ENCODE data around the gene CACNA2D4. TPM values are rescaled to one million over a fixed set of nuclear protein-coding genes. Genes with fewer than 3 reads are reported as not detected.

Gene CACNA2D4
- total and polyA plus RNA-seq, 2 donors (not counting 3 experiments of a cell fraction or from before 2014, with no cell fraction given): 0.58 to 0.73 TPM

- Histone ChIP-seq H2AFZ (ENCODE audit: low read depth, low read length) (no peak overlapping the region), H3K27ac (ENCODE audit: insufficient read depth, low read depth, low read length) (no peak overlapping the region), H3K27me3 (ENCODE audit: control insufficient read depth in 2 of 2, insufficient read depth in 2 of 2, low read length in 2 of 2) (no peaks in the 10 kb centered on the region), H3K9me3 (replicated peaks; ENCODE audit: control insufficient read depth, insufficient read depth, low read length) (no peaks in the 10 kb centered on the region), H3K36me3 (ENCODE audit: control insufficient read depth in 2 of 2, extremely low read depth in 1 of 2, insufficient read depth in 2 of 2, low read length in 2 of 2) (no peaks in the 10 kb centered on the region), H3K9ac (replicated peaks; ENCODE audit: extremely low read depth, insufficient read depth, low read length) (no peak overlapping the region), H4K20me1 (replicated peaks; ENCODE audit: control insufficient read depth, extremely low read depth, insufficient read depth, low read length) (no peaks in the 10 kb centered on the region), H3K9me1 (replicated peaks; ENCODE audit: control insufficient read depth, extremely low read depth, insufficient read depth, low read length) (no peaks in the 10 kb centered on the region), H3K4me1 (ENCODE audit: control insufficient read depth, extremely low read depth, insufficient read depth, low read length) (peaks cover 12% of the 10 kb centered on the region), H3K4me3 (replicated peaks in 1 of 3; ENCODE audit: insufficient read depth in 1 of 3, low read depth in 1 of 3, low read length in 3 of 3) (no peak overlapping the region), H3K4me2 (ENCODE audit: insufficient read depth, low read length) (no peak overlapping the region), H3K79me2 (ENCODE audit: control insufficient read depth, insufficient read depth, low read length) (no peaks in the 10 kb centered on the region)
- FAIRE-seq: no peak
- TF ChIP-seq GATA2 (IDR thresholded peaks at IDR 0.05; ENCODE audit: insufficient read depth, insufficient read length, low read depth, low read length): no peak
- TF ChIP-seq, protein P1, sequence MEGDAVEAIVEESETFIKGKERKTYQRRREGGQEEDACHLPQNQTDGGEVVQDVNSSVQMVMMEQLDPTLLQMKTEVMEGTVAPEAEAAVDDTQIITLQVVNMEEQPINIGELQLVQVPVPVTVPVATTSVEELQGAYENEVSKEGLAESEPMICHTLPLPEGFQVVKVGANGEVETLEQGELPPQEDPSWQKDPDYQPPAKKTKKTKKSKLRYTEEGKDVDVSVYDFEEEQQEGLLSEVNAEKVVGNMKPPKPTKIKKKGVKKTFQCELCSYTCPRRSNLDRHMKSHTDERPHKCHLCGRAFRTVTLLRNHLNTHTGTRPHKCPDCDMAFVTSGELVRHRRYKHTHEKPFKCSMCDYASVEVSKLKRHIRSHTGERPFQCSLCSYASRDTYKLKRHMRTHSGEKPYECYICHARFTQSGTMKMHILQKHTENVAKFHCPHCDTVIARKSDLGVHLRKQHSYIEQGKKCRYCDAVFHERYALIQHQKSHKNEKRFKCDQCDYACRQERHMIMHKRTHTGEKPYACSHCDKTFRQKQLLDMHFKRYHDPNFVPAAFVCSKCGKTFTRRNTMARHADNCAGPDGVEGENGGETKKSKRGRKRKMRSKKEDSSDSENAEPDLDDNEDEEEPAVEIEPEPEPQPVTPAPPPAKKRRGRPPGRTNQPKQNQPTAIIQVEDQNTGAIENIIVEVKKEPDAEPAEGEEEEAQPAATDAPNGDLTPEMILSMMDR (IDR thresholded peaks at IDR 0.05; ENCODE audit: extremely low read depth in 1 of 2, insufficient read depth in 1 of 2, low read depth in 1 of 2, low read length in 2 of 2): no peak
- no peak for TF ChIP-seq POLR2AphosphoS5 (IDR thresholded peaks at IDR 0.05; ENCODE audit: insufficient read depth, low read depth, low read length)
- TF ChIP-seq POLR2A (IDR thresholded peaks at IDR 0.05; ENCODE audit: low read depth, low read length): no peak
- TF ChIP-seq EZH2 (IDR thresholded peaks at IDR 0.05; ENCODE audit: borderline replicate concordance, low read depth, low read length, severe bottlenecking): no peak
- TF ChIP-seq JUN (IDR thresholded peaks at IDR 0.05; ENCODE audit: borderline replicate concordance, insufficient read depth, insufficient read length, low read depth): no peak
- TF ChIP-seq FOS (IDR thresholded peaks at IDR 0.05; ENCODE audit: borderline replicate concordance, insufficient read depth, low read length): no peak
- no peak for TF ChIP-seq MYC (IDR thresholded peaks at IDR 0.05; ENCODE audit: low read depth, low read length)
- TF ChIP-seq MAX (IDR thresholded peaks at IDR 0.05; ENCODE audit: insufficient read depth, insufficient read length): no peak
- dilution Hi-C loops (cut with MboI; ENCODE audit: extremely low pct_ligation_motif_present, low sequenced_read_pairs) (no loop called here), intact Hi-C loops (cut with micrococcal nuclease) (no loop called here)
- POLR2A ChIA-PET: no interaction called here
- CTCF ChIA-PET: interaction anchor here (1.1 to 5.5 kb wide), 3 partner anchors 13 to 146 kb away, joined by 3 to 87 read pairs (median 4); no protein-coding TSS in a partner anchor
- DNase-seq (ENCODE audit: low read depth, low spot score): no peak
- BruUV-seq (replicated peaks): no TSS peak
Measured at GRCh38 chr12:1799051-1799881, 119.2 kb downstream of the CACNA2D4 start.

Data from endothelial cell of umbilical vein (primary cell).